Keratinocyte (primary cell): ENCODE results near the gene NDUFC2. TPM values are rescaled to one million over a fixed set of nuclear protein-coding genes. Genes with fewer than 3 reads are reported as not detected.

ENCODE experiments used
- DNase-seq: peaks from one replicate; pipeline ENCODE4 v3.0.0-alpha.2; 2011; ENCODE audit warnings: low read depth, missing footprints, low spot score
- FAIRE-seq: peaks from 2 replicates; lab custom pipeline; 2011; peaks lifted over from hg19 to GRCh38; lab: Jason Lieb, UNC
- H2AFZ ChIP-seq: 2 replicates; pipeline ENCODE4 v1.6.0; 2012; ENCODE audit warnings: low read length, control low read depth, inconsistent platforms; ENCODE audit not compliant: control insufficient read depth
- H3K27ac ChIP-seq: 2 replicates; pipeline ENCODE4 v1.5.1; 2011; ENCODE audit warnings: low read length; ENCODE audit not compliant: control insufficient read depth, insufficient read depth
- H3K27me3 ChIP-seq: 3 replicates; pipeline ENCODE4 v1.6.0; 2011; ENCODE audit warnings: low read length; ENCODE audit not compliant: control insufficient read depth, insufficient read depth; ENCODE audit errors: extremely low read depth
- H3K36me3 ChIP-seq, 2 experiments: 2 replicates in 1 of 2; 3 replicates in 1 of 2; pipeline ENCODE4 v1.5.1; 2011; ENCODE audit warnings: low read length in 2 of 2, mild to moderate bottlenecking in 1 of 2; ENCODE audit not compliant: control insufficient read depth in 2 of 2, insufficient read depth in 2 of 2; ENCODE audit errors: extremely low read depth in 1 of 2
- H3K4me1 ChIP-seq: 3 replicates; pipeline ENCODE4 v1.5.1; 2011; ENCODE audit warnings: low read length; ENCODE audit not compliant: control insufficient read depth, insufficient read depth; ENCODE audit errors: extremely low read depth
- H3K4me2 ChIP-seq: 3 replicates; pipeline ENCODE4 v1.6.0; 2011; ENCODE audit warnings: low read depth, low read length; ENCODE audit not compliant: control insufficient read depth, insufficient read depth; ENCODE audit errors: extremely low read depth
- H3K4me3 ChIP-seq, 3 experiments: fragments of 200-600 bp in 1 of 3; sonication (generic) in 1 of 3; 2 replicates in 2 of 3; 3 replicates in 1 of 3; pipeline ENCODE4 v1.5.1; 2011 to 2016; ENCODE audit warnings: low read length in 3 of 3, mild to moderate bottlenecking in 3 of 3, control low read depth in 2 of 3, inconsistent platforms in 1 of 3, low read depth in 1 of 3, mixed read lengths in 1 of 3, mixed run types in 1 of 3, moderate library complexity in 1 of 3; ENCODE audit not compliant: control insufficient read depth in 2 of 3, insufficient read depth in 2 of 3; ENCODE audit errors: extremely low read depth in 1 of 3
- H3K79me2 ChIP-seq: 2 replicates; pipeline ENCODE4 v1.6.0; 2012; ENCODE audit warnings: low read length; ENCODE audit not compliant: control insufficient read depth, insufficient read depth
- H3K9ac ChIP-seq: 3 replicates; pipeline ENCODE4 v1.6.0; 2011; ENCODE audit warnings: low read length; ENCODE audit not compliant: control insufficient read depth, insufficient read depth; ENCODE audit errors: extremely low read depth
- H3K9me1 ChIP-seq: 3 replicates; pipeline ENCODE4 v1.6.0; 2011; ENCODE audit warnings: low read length; ENCODE audit not compliant: control insufficient read depth, insufficient read depth; ENCODE audit errors: extremely low read depth
- H3K9me3 ChIP-seq: 2 replicates; pipeline ENCODE4 v1.5.1; 2012; ENCODE audit warnings: low read depth, low read length; ENCODE audit not compliant: control insufficient read depth
- H4K20me1 ChIP-seq: 3 replicates; pipeline ENCODE4 v1.6.0; 2011; ENCODE audit warnings: low read length; ENCODE audit not compliant: control insufficient read depth, insufficient read depth; ENCODE audit errors: extremely low read depth
- CTCF ChIP-seq, 3 experiments: IDR thresholded peaks in 1 of 3; conservative IDR thresholded peaks in 1 of 3; optimal IDR thresholded peaks in 1 of 3; 2 replicates in 2 of 3; 3 replicates in 1 of 3; pipeline versions ENCODE3 to v1.5.1; 2011; ENCODE audit warnings: low read length in 3 of 3, mild to moderate bottlenecking in 3 of 3, moderate library complexity in 2 of 3, control low read depth in 1 of 3, inconsistent platforms in 1 of 3; ENCODE audit not compliant: insufficient read depth in 2 of 3; ENCODE audit errors: extremely low read depth in 1 of 3
- EZH2 ChIP-seq: IDR thresholded peaks from one replicate; pipeline ENCODE4 v1.6.1; 2012; ENCODE audit warnings: inconsistent platforms, mild to moderate bottlenecking, low read length, moderate library complexity
- dilution Hi-C: fragments of 300-500 bp; cut with MboI; formaldehyde crosslinking; loops from one replicate; pipeline ENCODE4 v1.7.0; 2020; ENCODE audit warnings: low sequenced_read_pairs; ENCODE audit not compliant: extremely low pct_ligation_motif_present
- polyA plus RNA-seq, 5 experiments: library from polyadenylated mRNA; depleted of rRNA in 3 of 5; stranded (reverse) in 3 of 5; stranded (forward) in 1 of 5; unstranded in 1 of 5; fragments of >200 nt; gene quantifications; 1 replicate in 1 of 5; 2 replicates in 3 of 5; 3 replicates in 1 of 5; pipeline versions ENCODE4 v1.2.1 to v1.2.3, GENCODE V29; 2011 to 2012; ENCODE audit warnings: missing spikeins in 2 of 5, low read depth in 1 of 5, low replicate concordance in 1 of 5

NDUFC2 gene
- polyA plus RNA-seq, 1 donor (not counting 4 experiments of a cell fraction or from before 2014, with no cell fraction given): 150 TPM

GRCh38 chr11:78110830-78111229 is 31.2 kb upstream of the NDUFC2 start:
- DNase-seq (no peak), FAIRE-seq (no peak)
- Histone ChIP-seq H3K4me2 (no peak overlapping the region), H2AFZ (no peak overlapping the region), H3K9me1 (no peaks in the 10 kb centered on the region), H4K20me1 (no peaks in the 10 kb centered on the region), H3K36me3 (peaks cover 9 to 17% of the 10 kb centered on the region in 2 experiments), H3K9me3 (no peaks in the 10 kb centered on the region), H3K27me3 (no peaks in the 10 kb centered on the region), H3K27ac (no peak overlapping the region), H3K79me2 (no peaks in the 10 kb centered on the region), H3K4me3 (no peak overlapping the region), H3K4me1 (no peaks in the 10 kb centered on the region), H3K9ac (no peak overlapping the region)
- TF ChIP-seq EZH2 (no peak), CTCF (optimal IDR thresholded peaks at IDR 0.05 in 1 of 3, IDR thresholded peaks at IDR 0.05 in 1 of 3, conservative IDR thresholded peaks at IDR 0.05 in 1 of 3; ENCODE audit: extremely low read depth in 1 of 3, insufficient read depth in 2 of 3, low read length in 3 of 3) (no peak)
- dilution Hi-C loops: no loop called here

GRCh38 chr11:78110351-78110750 is 30.7 kb upstream of the NDUFC2 start:
- Histone ChIP-seq H3K9me3 (no peaks in the 10 kb centered on the region), H3K9ac (no peak overlapping the region), H3K4me2 (no peak overlapping the region), H3K4me3 (no peak overlapping the region), H3K9me1 (no peaks in the 10 kb centered on the region), H4K20me1 (no peaks in the 10 kb centered on the region), H3K36me3 (peaks cover 9 to 17% of the 10 kb centered on the region in 2 experiments), H3K79me2 (no peaks in the 10 kb centered on the region), H3K27me3 (no peaks in the 10 kb centered on the region), H3K4me1 (no peaks in the 10 kb centered on the region), H2AFZ (no peak overlapping the region), H3K27ac (no peak overlapping the region)
- TF ChIP-seq EZH2 (no peak), CTCF (optimal IDR thresholded peaks at IDR 0.05 in 1 of 3, IDR thresholded peaks at IDR 0.05 in 1 of 3, conservative IDR thresholded peaks at IDR 0.05 in 1 of 3; ENCODE audit: extremely low read depth in 1 of 3, insufficient read depth in 2 of 3, low read length in 3 of 3) (no peak)
- dilution Hi-C loops: no loop called here
- DNase-seq (no peak), FAIRE-seq (no peak)
